Thoracic aorta (tissue), 2 donors: Measurements from ENCODE around the gene RIMKLB. TPM values are rescaled to one million over a fixed set of nuclear protein-coding genes. Genes with fewer than 3 reads are reported as not detected.

Experiments
- ATAC-seq: fragments of 150-250 bp; one replicate; pipeline ENCODE4 v1.8.0; 2017; ENCODE audit warnings: low read depth; ENCODE audit not compliant: insufficient number of reproducible peaks, low FRiP score
- DNase-seq: peaks from one replicate; pipeline ENCODE4 v3.0.0-alpha.2; 2020; ENCODE audit warnings: low spot score
- H3K27ac ChIP-seq, 2 donors: fragments of 200-600 bp; sonication (generic); 1 replicate in 1 of 2; 2 replicates in 1 of 2; pipeline ENCODE4 v1.5.1; 2016; ENCODE audit warnings: mild to moderate bottlenecking in 2 of 2, moderate library complexity in 2 of 2
- H3K27me3 ChIP-seq: fragments of 200-600 bp; sonication (generic); replicated peaks from 2 replicates; pipeline ENCODE4 v1.6.0; 2016; ENCODE audit warnings: mild to moderate bottlenecking; ENCODE audit not compliant: insufficient read depth
- H3K36me3 ChIP-seq: fragments of 200-600 bp; sonication (generic); one replicate; pipeline ENCODE4 v1.5.1; 2016
- H3K4me1 ChIP-seq, 2 donors: fragments of 200-600 bp; sonication (generic); 1 replicate in 1 of 2; 2 replicates in 1 of 2; pipeline versions ENCODE4 v1.5.1 to v1.6.0; 2016; ENCODE audit warnings: low read depth in 2 of 2, mild to moderate bottlenecking in 1 of 2; ENCODE audit not compliant: control insufficient read depth in 1 of 2
- H3K4me3 ChIP-seq: fragments of 200-600 bp; sonication (generic); 2 replicates; pipeline ENCODE4 v1.5.1; 2016; ENCODE audit warnings: mild to moderate bottlenecking
- H3K9me3 ChIP-seq: fragments of 200-600 bp; sonication (generic); 2 replicates; pipeline ENCODE4 v1.5.1; 2016
- total RNA-seq, 2 donors: library from RNA; depleted of rRNA; stranded (reverse); fragments of >200 nt; gene quantifications; one replicate each; pipeline versions ENCODE4 v1.1.0 to v1.2.3, GENCODE V29; 2016
- TF ChIP-seq, protein P1 (sequence below): fragments of 200-600 bp; sonication (generic); IDR thresholded peaks from one replicate; pipeline ENCODE4 v1.5.1; 2019; ENCODE audit warnings: antibody characterized with exemption

RIMKLB gene
- total RNA-seq, 2 donors from 2014 or later: 87.6 to 159 TPM

DNA sequence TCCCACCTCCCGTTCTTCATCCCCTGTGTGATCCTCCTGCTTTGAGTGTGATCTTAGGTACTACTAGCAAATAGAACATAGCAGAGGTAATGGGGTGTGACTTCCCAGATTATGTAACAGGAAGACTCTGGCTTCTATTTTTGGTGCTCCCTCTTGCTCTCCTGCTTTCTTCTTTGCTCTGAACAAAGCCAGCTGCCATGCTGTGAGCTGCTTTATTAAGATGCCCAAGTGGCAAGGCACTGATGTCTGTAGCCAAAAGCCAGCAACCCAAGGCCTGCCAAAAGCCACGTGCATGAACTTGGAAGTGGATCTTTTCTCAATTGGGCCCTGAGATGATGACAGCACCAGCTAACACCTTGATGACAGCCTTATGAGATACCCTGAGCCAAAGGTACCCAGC is 29.4 kb upstream of the RIMKLB start:
- H3K27ac ChIP-seq: no peak overlapping the region
- TF ChIP-seq, protein P1, sequence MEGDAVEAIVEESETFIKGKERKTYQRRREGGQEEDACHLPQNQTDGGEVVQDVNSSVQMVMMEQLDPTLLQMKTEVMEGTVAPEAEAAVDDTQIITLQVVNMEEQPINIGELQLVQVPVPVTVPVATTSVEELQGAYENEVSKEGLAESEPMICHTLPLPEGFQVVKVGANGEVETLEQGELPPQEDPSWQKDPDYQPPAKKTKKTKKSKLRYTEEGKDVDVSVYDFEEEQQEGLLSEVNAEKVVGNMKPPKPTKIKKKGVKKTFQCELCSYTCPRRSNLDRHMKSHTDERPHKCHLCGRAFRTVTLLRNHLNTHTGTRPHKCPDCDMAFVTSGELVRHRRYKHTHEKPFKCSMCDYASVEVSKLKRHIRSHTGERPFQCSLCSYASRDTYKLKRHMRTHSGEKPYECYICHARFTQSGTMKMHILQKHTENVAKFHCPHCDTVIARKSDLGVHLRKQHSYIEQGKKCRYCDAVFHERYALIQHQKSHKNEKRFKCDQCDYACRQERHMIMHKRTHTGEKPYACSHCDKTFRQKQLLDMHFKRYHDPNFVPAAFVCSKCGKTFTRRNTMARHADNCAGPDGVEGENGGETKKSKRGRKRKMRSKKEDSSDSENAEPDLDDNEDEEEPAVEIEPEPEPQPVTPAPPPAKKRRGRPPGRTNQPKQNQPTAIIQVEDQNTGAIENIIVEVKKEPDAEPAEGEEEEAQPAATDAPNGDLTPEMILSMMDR: no peak

DNA sequence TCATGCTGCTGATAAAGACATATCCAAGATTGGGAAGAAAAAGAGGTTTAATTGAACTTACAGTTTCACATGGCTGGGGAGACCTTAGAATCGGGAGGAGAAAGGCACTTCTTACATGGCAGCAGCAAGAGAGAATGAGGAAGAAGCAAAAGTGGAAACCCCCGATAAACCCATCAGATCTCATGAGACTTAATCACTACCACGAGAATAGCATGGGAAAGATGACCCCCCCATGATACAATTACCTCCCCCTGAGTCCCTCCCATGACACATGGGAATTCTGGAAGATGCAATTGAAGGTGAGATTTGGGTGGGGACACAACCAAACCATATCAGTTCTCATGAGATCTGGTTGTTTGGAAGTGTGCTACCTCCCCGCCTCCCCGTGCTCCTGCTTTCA is 25.4 kb upstream of the RIMKLB start:
- Histone ChIP-seq H3K27me3 (no peaks in the 10 kb centered on the region), H3K9me3 (no peaks in the 10 kb centered on the region), H3K27ac (no peak overlapping the region), H3K4me3 (no peak overlapping the region), H3K36me3 (no peaks in the 10 kb centered on the region), H3K4me1 (no peaks in the 10 kb centered on the region)
- no peak for ATAC-seq
- TF ChIP-seq, protein P1: no peak
- no peak for DNase-seq

More for the DNA sequence above, 29.4 kb upstream of the RIMKLB start:
- Histone ChIP-seq H3K36me3 (no peaks in the 10 kb centered on the region), H3K4me3 (no peak overlapping the region), H3K27me3 (no peaks in the 10 kb centered on the region), H3K9me3 (no peaks in the 10 kb centered on the region), H3K4me1 (no peaks in the 10 kb centered on the region)
- ATAC-seq (no peak), DNase-seq (no peak)

DNA sequence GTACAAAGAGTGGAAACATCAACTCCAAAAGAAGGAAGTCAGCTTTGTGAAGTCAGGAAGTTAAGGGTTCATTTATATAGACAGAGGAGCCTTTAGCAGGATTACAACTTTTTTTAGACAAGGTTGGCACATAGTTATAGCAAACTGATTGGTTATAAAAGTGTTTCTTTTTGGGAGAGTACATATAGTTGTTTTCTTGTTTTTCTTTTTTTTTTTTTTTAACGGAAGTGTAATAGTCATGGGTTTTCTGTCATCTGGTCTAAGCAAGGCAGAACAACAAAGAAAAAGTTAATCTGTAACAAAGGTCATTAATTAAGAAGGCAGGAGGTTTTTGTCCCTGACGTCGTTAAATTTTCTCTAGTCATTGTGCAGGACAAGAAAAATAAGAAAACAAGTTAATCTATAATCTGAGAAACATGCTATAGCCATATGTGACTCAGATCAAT is 22.2 kb upstream of the RIMKLB start:
- ATAC-seq (no peak), DNase-seq (no peak)
- Histone ChIP-seq H3K27me3 (no peaks in the 10 kb centered on the region), H3K9me3 (no peaks in the 10 kb centered on the region), H3K27ac (no peak overlapping the region), H3K4me1 (no peaks in the 10 kb centered on the region), H3K4me3 (no peak overlapping the region), H3K36me3 (no peaks in the 10 kb centered on the region)
- TF ChIP-seq, protein P1: no peak

DNA sequence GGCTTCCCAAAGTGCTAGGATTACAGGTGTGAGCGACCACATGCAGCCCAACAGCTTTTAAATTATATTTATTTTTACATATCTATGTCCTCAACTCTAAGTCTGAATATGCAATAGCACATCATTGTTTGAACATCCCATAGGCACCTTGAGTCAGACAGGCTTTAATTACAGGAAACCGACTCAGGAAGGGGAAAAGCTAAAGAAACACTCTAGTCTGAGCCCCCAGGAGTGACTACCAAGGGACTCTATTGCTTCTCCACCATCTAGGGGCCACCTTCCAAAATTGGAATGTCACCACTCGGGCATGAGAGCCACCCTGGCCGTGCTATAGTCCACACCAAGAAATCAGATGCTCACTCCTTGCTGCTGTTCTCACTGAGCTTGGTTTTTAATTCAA is 21.1 kb upstream of the RIMKLB start:
- no peaks in the 10 kb centered on the region for H3K36me3 ChIP-seq
- no peaks in the 10 kb centered on the region for H3K27me3 ChIP-seq
- peaks cover 0 to 8% of the 10 kb centered on the region in 2 donors for H3K4me1 ChIP-seq
- H3K27ac ChIP-seq: no peak overlapping the region
- ATAC-seq: no peak
- TF ChIP-seq, protein P1: no peak
- no peak for DNase-seq
- no peak overlapping the region for H3K4me3 ChIP-seq
- H3K9me3 ChIP-seq: no peaks in the 10 kb centered on the region

DNA sequence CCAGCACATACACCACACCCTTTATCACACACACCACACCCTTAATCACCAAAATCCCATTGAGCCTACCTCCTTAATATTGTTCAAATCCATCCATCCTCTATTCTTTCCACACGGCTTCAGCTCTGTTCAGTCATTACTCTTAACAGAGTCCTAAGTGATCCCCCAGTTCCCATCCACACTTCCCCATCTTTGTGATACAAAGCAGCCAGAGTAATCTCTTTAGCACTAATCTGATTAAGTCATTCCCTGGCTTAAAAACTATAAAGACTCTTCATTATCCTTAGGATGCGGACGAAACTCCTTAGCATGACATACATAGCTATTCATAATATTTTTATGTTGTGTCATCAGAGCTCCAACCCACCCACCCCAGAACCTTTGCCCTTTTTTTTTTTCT is 20.4 kb upstream of the RIMKLB start:
- DNase-seq (no peak), ATAC-seq (no peak)
- no peaks in the 10 kb centered on the region for H3K9me3 ChIP-seq
- H3K4me1 ChIP-seq: peaks cover 0 to 11% of the 10 kb centered on the region in 2 donors
- H3K36me3 ChIP-seq: no peaks in the 10 kb centered on the region
- TF ChIP-seq, protein P1: no peak
- H3K27ac ChIP-seq: no peak overlapping the region
- H3K4me3 ChIP-seq: no peak overlapping the region
- H3K27me3 ChIP-seq: no peaks in the 10 kb centered on the region
